ENCODE data around the gene COL5A2.

Gene COL5A2

GRCh38 chr2:188997263-188997662 lies 182.3 kb downstream of the COL5A2 start:
- DNase-seq (ENCODE audit: low read depth), result no peak

GRCh38 chr2:188993247-188993646 lies 186.3 kb downstream of the COL5A2 start:
- DNase-seq (ENCODE audit: low read depth), result no peak

DNA sequence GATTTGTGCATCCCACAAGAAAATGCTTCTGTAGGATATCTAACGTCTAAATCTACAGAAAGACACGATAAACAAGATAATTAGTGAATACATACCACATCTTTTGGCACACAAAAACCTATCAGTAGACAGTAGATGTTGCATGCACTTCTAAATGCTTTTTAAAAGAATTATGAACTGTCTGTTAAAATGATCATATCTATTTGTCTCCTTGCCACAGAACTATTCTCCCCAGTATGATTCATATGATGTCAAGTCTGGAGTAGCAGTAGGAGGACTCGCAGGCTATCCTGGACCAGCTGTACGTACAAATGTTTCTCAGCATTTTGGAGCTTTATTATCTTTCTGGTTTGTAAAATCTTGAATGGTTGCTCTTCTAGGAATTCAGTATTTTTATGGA lies 192.7 kb downstream of the COL5A2 start:
- peak; percentile 45 for DNase-seq (ENCODE audit: low read depth)

DNA sequence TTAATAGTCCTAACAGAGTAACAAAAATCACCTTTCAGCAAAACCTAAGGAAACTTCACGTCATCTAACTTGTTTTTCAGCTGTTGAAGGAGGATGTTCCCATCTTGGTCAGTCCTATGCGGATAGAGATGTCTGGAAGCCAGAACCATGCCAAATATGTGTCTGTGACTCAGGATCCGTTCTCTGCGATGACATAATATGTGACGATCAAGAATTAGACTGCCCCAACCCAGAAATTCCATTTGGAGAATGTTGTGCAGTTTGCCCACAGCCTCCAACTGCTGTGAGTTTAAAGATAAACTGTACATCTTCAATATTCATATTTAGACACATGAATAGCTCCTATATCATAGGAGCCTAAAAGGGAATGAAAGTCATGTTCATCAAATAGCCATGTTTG lies 194.9 kb downstream of the COL5A2 start:
- DNase-seq (ENCODE audit: low read depth), result peak; percentile 87

GRCh38 chr2:188984065-188984491 lies 195.5 kb downstream of the COL5A2 start:
- DNase-seq (ENCODE audit: low read depth), result peak; percentile 60

DNA sequence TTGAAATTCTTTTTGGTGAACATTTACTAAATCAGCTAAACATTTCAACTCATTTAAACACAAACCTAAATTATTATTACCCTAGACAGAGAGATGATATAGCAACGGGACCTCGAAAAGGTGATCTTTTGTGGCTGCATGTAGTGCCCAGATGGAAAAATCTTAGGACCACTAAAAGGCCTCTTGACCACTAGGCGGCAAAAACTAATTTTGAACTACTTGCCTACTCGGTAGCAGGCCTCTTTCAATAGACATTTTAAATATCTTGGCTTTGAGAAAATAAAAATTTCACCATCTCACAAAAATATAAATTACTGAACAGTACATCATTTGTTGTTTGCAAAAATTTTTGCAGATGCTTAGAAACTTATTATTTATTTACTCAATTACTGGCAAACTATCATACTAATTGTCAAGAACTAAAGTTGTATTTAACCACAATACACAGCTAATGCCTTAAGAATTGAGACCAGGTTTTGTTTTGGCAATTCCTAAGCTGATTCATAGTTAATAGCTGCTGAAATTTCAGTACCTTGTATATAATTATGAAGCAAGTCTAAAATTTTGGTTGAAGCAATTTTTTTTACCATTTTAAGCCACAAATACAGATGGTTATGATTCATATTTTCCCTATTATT lies 196.0 kb downstream of the COL5A2 start:
- peak; percentile 72 for DNase-seq (ENCODE audit: low read depth)

Measured in ELR (cell line).